ENCODE measurements around the gene INSM1. TPM values are rescaled to one million over a fixed set of nuclear protein-coding genes. Genes with fewer than 3 reads are reported as not detected.
A peak's percentile ranks its signal among the peaks of the same experiment; 100 is the strongest.

The INSM1 gene
- total and polyA plus RNA-seq, 2 of the 13 experiments (the other 11 are each of a cell fraction or from before 2014, with no cell fraction given) = not detected

- peak overlapping the region; percentile 23; the same call in 1 of the 2 replicates for H3K4me2 ChIP-seq (ENCODE audit: low read depth, low read length)
- in situ Hi-C loops (cut with HindIII; ENCODE audit: extremely low pct_ligation_motif_present, low pct_unique_long_range_greater_than_20kb) = loop anchor here (5.0 kb wide), 1 partner anchor 204 kb away; no protein-coding TSS in a partner anchor
Measured at GRCh38 chr20:20362774-20363433, 5.0 kb upstream of the INSM1 start.

DNA sequence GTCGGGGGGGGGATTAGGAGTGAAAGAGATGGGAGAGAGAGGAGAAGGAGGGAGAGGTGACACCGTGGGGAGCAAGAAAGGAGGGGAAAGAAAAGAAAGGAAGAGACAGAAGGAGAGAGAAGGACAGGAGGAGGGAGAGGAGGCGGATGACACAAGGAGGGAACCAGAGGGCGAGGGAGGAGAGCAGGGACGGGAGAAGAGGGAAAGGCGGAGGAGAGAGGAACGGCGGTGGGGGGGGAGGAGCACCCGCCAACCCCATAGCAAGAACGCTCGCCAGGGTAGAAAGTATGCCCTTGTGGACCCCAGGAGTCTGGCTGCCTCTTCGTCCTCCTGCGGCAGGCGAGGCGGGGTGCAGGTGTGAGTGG is 4.5 kb upstream of the INSM1 start:
- Histone ChIP-seq H3K9ac (ENCODE audit: insufficient read depth, low read depth, low read length) (no peak overlapping the region), H3K4me2 (ENCODE audit: low read depth, low read length) (peak overlapping the region; percentile 28; the same call in 1 of the 2 replicates), H3K36me3 (replicated peaks in 1 of 2; ENCODE audit: control insufficient read depth in 1 of 2, insufficient read depth in 2 of 2, low read length in 2 of 2) (no peaks in the 10 kb centered on the region), H3K4me1 (ENCODE audit: insufficient read depth, low read length) (peaks cover 20% of the 10 kb centered on the region; the same call in 1 of the 2 replicates), H3K79me2 (ENCODE audit: insufficient read depth, low read length) (no peaks in the 10 kb centered on the region), H3K4me3 (replicated peaks in 1 of 3; ENCODE audit: insufficient read depth in 1 of 3, low read depth in 2 of 3, low read length in 3 of 3) (peak overlapping the region in 1 of 3 experiments; percentile 35; a peak in 1 of 6 replicates), H2AFZ (ENCODE audit: low read length) (no peak overlapping the region), H3K9me3 (ENCODE audit: low read length) (no peaks in the 10 kb centered on the region), H3K27ac (ENCODE audit: extremely low read length, insufficient read depth, low read length) (no peak overlapping the region), H3K27me3 (ENCODE audit: control insufficient read depth in 1 of 2, insufficient read depth in 2 of 2, low read length in 2 of 2) (peaks cover 18 to 63% of the 10 kb centered on the region in 2 experiments), H4K20me1 (ENCODE audit: insufficient read depth, low read length) (no peaks in the 10 kb centered on the region; the same call in 1 of the 2 replicates)
- no peak for TF ChIP-seq KAT7 (CRISPR knock-in tag; IDR thresholded peaks at IDR 0.05; ENCODE audit: borderline replicate concordance)
- no peak for TF ChIP-seq ZNF747 (CRISPR knock-in tag; IDR thresholded peaks at IDR 0.05; ENCODE audit: borderline replicate concordance)
- no peak for TF ChIP-seq IRF9 (CRISPR knock-in tag; IDR thresholded peaks at IDR 0.05; ENCODE audit: borderline replicate concordance)
- TF ChIP-seq ZNF672 (CRISPR knock-in tag; IDR thresholded peaks at IDR 0.05) = no peak
- TF ChIP-seq TMF1 (CRISPR knock-in tag; IDR thresholded peaks at IDR 0.05; ENCODE audit: low read depth) = no peak
- TF ChIP-seq, protein P1, sequence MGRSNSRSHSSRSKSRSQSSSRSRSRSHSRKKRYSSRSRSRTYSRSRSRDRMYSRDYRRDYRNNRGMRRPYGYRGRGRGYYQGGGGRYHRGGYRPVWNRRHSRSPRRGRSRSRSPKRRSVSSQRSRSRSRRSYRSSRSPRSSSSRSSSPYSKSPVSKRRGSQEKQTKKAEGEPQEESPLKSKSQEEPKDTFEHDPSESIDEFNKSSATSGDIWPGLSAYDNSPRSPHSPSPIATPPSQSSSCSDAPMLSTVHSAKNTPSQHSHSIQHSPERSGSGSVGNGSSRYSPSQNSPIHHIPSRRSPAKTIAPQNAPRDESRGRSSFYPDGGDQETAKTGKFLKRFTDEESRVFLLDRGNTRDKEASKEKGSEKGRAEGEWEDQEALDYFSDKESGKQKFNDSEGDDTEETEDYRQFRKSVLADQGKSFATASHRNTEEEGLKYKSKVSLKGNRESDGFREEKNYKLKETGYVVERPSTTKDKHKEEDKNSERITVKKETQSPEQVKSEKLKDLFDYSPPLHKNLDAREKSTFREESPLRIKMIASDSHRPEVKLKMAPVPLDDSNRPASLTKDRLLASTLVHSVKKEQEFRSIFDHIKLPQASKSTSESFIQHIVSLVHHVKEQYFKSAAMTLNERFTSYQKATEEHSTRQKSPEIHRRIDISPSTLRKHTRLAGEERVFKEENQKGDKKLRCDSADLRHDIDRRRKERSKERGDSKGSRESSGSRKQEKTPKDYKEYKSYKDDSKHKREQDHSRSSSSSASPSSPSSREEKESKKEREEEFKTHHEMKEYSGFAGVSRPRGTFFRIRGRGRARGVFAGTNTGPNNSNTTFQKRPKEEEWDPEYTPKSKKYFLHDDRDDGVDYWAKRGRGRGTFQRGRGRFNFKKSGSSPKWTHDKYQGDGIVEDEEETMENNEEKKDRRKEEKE (IDR thresholded peaks at IDR 0.05) = no peak
- TF ChIP-seq SALL1 (CRISPR knock-in tag; IDR thresholded peaks at IDR 0.05) = no peak
- no peak for TF ChIP-seq CHD2 (IDR thresholded peaks at IDR 0.05; ENCODE audit: low read depth, low read length)
- no peak for TF ChIP-seq HMG20A (CRISPR knock-in tag; IDR thresholded peaks at IDR 0.05; ENCODE audit: borderline replicate concordance)
- FAIRE-seq (no peak), DNase-seq (ENCODE audit: low spot score) (no peak), ATAC-seq (peak; percentile 11; the same call in 1 of the 3 replicates)
- CTCF ChIA-PET (ENCODE audit: low intra/inter-chr PET ratio, low total read pairs) = no interaction called here
- intact Hi-C loops (cut with micrococcal nuclease; ENCODE audit: unreplicated experiment) = loop anchor here (5.0 kb wide), 1 partner anchor 281 kb away; no protein-coding TSS in a partner anchor
- WGBS (ENCODE audit: low lambda C conversion rate) = 13% methylated on average over 15 of the region's 15 CpGs
- POLR2A ChIA-PET = no interaction called here
- no TSS peak for BruUV-seq (replicated peaks)
- in situ Hi-C loops (cut with HindIII; ENCODE audit: extremely low pct_ligation_motif_present, low pct_unique_long_range_greater_than_20kb) = loop anchor here (5.0 kb wide), 1 partner anchor 204 kb away; no protein-coding TSS in a partner anchor

More at GRCh38 chr20:20362774-20363433, 5.0 kb upstream of the INSM1 start:
- BruUV-seq (replicated peaks) = no TSS peak
- POLR2A ChIA-PET = no interaction called here
- Histone ChIP-seq H3K27ac (ENCODE audit: extremely low read length, insufficient read depth, low read length) (no peak overlapping the region), H3K9ac (ENCODE audit: insufficient read depth, low read depth, low read length) (no peak overlapping the region), H3K4me3 (replicated peaks in 1 of 3; ENCODE audit: insufficient read depth in 1 of 3, low read depth in 2 of 3, low read length in 3 of 3) (no peak overlapping the region), H3K27me3 (ENCODE audit: control insufficient read depth in 1 of 2, insufficient read depth in 2 of 2, low read length in 2 of 2) (peaks cover 18 to 62% of the 10 kb centered on the region in 2 experiments), H3K4me1 (ENCODE audit: insufficient read depth, low read length) (peaks cover 20% of the 10 kb centered on the region; the same call in 1 of the 2 replicates), H4K20me1 (ENCODE audit: insufficient read depth, low read length) (no peaks in the 10 kb centered on the region; the same call in 1 of the 2 replicates), H2AFZ (ENCODE audit: low read length) (no peak overlapping the region), H3K79me2 (ENCODE audit: insufficient read depth, low read length) (no peaks in the 10 kb centered on the region), H3K36me3 (replicated peaks in 1 of 2; ENCODE audit: control insufficient read depth in 1 of 2, insufficient read depth in 2 of 2, low read length in 2 of 2) (no peaks in the 10 kb centered on the region), H3K9me3 (ENCODE audit: low read length) (no peaks in the 10 kb centered on the region)
- 0 out of 3 replicates have a peak, but pooled peaks have one; percentile 8 for ATAC-seq
- CTCF ChIA-PET (ENCODE audit: low intra/inter-chr PET ratio, low total read pairs) = no interaction called here
- no peak for FAIRE-seq
- 19% methylated on average over 17 of the region's 17 CpGs for WGBS (ENCODE audit: low lambda C conversion rate)
- DNase-seq (ENCODE audit: low spot score) = no peak
- TF ChIP-seq PCBP1 (IDR thresholded peaks at IDR 0.05; ENCODE audit: borderline replicate concordance, low read depth, low read length) (0 out of 2 replicates have a peak, but pooled peaks have one; percentile 42), HNRNPK (IDR thresholded peaks at IDR 0.05; ENCODE audit: low read depth, low read length, poor library complexity, severe bottlenecking) (peak; percentile 45), PHF20 (CRISPR knock-in tag; IDR thresholded peaks at IDR 0.05) (no peak)
- intact Hi-C loops (cut with micrococcal nuclease; ENCODE audit: unreplicated experiment) = loop anchor here (5.0 kb wide), 1 partner anchor 281 kb away; no protein-coding TSS in a partner anchor

Measured in HepG2 (cell line).